ENCODE results near the gene CD274.
"Not testable (repeated sequence)": the region's sequence is repeated elsewhere in the genome, so short reads cannot be mapped to it uniquely, and the experiment has no call there.

Gene CD274

GRCh38 chr9:5468850-5469249 lies 18.5 kb downstream of the CD274 start:
- DNase-seq = no peak

DNA sequence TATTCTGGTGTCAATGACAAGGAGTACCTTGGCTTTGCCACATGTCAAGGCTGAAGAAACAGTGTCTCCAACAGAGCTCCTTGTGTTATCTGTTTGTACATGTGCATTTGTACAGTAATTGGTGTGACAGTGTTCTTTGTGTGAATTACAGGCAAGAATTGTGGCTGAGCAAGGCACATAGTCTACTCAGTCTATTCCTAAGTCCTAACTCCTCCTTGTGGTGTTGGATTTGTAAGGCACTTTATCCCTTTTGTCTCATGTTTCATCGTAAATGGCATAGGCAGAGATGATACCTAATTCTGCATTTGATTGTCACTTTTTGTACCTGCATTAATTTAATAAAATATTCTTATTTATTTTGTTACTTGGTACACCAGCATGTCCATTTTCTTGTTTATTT lies 19.8 kb downstream of the CD274 start:
- DNase-seq = no peak

DNA sequence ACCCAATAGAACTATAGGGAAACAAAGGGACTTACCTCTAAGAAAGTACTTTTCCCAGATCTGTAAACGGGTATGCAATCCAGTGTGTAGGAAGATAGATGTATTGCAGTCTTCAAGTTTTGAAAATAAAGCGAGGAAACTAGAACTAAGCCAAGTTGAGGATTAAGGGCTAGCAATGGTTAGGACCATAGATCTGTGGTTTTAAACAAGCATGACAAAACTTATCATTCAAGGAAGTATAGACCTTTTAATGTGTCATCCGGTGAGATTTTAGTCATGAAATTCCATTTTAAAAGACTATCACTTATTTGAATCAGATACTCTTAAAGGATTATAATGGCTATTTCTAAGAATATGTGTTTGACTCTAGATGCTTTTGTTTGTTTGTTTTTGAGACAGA lies 20.5 kb downstream of the CD274 start:
- DNase-seq = no peak

DNA sequence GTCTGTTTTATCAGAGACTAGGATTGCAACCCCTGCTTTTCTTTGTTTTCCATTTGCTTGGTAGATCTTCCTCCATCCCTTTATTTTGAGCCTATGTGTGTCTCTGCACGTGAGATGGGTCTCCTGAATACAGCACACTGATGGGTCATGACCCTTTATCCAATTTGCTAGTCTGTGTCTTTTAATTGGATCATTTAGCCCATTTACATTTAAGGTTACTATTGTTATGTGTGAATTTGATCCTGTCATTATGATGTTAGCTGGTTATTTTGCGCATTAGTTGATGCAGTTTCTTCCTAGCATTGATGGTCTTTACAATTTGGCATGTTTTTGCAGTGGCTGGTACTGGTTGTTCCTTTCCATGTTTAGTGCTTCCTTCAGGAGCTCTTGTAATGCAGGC lies 25.3 kb downstream of the CD274 start:
- not testable (repeated sequence) for DNase-seq

DNA sequence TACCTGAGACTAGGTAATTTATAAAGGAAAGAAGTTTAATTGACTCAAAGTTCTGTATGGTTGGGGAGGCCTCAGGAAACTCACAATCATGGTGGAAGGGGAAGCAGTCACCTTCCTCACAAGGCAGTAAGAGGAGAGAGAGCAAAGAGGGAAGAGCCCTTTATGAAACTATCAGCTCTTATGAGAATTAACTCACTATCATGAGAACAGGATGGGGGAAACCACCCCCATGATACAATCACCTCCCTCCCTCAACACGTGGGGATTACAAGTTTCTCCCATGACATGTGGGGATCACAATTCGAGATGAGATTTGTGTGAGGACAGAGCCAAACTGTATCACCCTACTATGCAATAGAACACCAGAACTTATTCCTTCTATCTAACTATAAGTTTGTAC lies 27.9 kb downstream of the CD274 start:
- no peak for DNase-seq

- no peak for DNase-seq
These were observed 29.8 kb downstream of the CD274 start for GRCh38 chr9:5479994-5480694.

DNA sequence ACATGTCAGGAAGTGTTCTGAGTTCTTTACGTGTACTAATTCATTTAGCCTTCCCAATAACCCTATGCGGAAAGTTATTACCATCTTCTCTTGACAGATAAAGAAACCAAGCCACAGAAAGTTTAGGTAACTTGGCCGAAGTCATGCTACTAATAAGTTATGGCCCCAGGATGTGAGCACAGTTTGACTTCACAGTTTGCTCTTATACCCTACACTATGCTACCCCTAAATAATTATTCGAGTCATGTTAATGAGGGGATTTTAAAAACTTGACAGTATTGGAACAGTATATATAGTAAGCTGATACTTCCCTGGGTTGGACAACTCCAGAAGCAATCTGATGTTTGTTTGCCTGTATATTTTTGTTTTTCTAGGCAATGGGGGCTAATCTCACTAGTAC lies 30.6 kb downstream of the CD274 start:
- DNase-seq = no peak

DNA sequence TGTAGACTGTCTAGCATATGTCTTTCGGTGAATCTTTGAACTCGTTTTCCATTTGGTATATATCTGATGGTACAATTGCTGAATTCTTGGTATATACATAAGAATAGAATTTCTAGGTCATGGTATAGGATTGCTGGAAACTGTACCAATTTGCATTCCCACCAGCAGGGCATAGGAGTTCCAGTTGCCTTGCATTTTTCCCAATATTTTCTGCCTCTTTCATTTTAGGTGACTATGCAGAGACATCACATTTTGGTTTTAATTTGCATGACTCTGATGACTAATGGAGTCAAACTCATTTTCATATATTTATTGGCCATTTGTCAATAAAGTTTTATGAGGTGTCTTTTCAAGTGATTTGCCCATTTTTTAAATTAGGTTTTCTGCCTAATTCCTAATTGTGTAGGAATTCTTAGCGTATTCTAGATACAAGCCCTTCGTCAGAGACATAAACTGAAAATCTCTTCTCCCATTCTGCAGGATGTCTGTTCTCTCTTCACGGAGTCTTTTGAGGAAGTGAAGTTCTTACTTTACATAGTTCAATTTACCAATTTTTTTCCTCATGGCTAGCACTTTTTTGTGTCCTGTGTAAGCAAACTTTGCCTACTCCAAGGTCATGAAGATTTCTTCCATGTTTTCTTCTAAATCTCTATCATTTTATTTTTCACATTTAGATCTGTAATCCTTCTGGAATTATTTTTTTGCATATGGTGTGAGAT lies 31.1 kb downstream of the CD274 start:
- DNase-seq = no peak

DNA sequence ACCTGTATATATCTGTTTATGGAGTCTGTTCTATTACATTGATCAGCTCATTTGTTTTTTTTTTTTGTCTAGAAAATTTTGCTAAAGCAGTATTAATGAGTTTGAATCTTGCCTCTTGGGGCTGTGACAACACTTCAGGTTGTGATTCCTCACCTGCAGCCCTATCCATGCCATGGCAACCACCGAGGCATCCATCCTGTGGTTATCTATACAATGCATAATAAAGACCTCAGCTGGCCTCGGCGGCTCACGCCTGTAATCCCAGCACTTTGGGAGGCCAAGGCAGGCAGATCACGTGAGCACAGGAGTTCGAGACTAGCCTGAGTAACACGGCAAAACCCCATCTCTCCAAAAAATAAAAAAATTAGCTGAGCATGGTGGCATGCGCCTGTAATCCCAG lies 31.9 kb downstream of the CD274 start:
- no peak for DNase-seq

- no peak for DNase-seq
These were observed 33.0 kb downstream of the CD274 start for GRCh38 chr9:5483306-5483705.

- no peak for DNase-seq
These were observed 35.2 kb downstream of the CD274 start for GRCh38 chr9:5485378-5486085.

DNA sequence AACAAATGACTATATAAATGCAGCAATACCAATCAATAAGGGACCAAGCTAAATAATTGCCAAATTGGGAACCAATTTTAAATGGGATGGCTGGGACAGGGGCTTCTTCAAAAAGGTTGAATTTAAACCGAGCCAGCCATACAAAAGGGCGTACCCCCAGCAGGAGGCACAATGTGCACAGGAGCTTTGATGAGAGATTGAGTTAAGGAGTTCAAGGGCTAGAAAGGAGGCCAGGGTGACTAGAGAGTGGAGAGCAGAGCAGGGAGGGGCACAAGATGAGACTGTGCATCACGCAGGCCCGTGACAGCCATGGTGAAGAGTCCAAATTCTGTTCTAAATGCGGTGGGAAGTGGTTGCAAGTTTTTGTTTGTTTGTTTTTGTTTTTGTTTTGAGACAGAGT lies 36.6 kb downstream of the CD274 start:
- no peak for DNase-seq

DNA sequence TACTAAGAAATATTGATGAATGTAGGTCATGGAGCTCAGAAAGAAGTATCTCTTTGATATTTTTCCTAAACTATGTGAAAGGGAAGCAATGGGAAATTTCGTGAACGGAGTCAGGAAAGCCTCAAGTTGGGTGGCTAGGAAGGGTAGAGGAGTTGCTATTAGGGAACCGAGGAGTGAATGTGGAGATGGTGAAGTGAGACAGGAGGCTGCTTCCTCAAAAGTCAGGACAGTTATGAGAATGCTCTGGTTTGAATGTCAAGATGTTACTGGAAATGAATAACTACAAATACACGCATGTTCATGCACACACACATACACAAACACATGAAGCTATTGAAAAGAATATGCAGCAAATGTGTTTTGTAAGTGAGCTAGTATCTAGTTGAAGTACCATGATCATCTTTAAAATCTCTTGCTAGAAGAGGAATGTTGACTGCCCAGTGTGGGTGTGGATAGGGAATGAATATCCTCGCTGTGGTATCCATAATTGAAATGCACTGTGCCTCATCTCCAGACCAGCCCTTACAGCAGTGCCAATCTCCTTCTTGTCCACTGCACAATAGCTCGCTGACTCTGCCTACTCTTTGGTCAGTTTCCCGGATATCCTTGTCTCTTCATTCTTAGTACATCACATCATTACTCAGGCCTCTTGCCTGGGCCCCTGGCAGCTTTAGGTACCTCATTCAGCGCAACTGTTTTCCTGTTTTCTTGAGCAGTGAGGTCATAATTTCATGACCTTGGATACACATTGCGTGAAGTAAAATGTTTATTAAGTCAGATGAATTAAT lies 38.1 kb downstream of the CD274 start:
- no peak for DNase-seq

DNA sequence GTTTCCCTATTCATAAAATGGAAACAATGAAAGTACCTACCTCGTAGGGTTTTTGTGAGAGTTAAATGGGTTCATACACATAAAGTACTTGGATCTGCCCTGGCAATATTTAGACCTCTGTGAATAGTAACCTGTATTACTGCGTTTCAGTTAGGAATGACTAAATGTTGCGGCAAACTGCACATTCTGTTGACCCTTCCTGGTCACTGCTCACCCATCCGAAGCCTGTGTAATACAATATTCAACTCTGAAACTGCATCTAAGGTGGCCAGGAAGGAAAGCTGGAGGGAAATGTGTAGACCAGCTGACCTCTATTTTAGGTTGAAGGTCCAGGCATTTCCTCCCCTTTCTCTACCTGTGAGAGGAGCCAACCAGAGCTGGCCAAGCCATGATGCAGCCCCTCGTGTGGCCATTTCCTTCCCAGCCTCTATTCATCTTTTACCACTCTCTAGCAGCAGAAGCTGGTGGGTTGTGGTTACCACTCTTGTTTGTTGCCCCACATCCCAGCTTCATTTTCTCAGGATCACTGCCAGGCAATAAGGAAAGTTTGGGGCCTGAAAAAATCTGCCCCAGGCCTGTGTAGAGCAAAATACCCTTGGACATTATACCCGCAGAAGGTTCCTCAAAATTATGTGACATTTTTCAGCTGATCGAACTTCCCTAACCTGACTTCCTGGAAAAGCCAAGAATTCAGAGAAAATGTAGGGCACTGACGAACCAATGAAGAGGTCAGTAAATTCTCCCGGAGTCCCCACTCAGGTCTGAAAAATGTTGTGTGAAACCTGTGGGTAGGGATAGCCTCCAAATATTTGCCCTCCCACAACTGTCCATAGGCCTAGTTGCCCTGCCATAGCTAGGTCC lies 39.5 kb downstream of the CD274 start:
- DNase-seq = no peak

GRCh38 chr9:5492965-5493678 lies 42.8 kb downstream of the CD274 start:
- DNase-seq = no peak

DNA sequence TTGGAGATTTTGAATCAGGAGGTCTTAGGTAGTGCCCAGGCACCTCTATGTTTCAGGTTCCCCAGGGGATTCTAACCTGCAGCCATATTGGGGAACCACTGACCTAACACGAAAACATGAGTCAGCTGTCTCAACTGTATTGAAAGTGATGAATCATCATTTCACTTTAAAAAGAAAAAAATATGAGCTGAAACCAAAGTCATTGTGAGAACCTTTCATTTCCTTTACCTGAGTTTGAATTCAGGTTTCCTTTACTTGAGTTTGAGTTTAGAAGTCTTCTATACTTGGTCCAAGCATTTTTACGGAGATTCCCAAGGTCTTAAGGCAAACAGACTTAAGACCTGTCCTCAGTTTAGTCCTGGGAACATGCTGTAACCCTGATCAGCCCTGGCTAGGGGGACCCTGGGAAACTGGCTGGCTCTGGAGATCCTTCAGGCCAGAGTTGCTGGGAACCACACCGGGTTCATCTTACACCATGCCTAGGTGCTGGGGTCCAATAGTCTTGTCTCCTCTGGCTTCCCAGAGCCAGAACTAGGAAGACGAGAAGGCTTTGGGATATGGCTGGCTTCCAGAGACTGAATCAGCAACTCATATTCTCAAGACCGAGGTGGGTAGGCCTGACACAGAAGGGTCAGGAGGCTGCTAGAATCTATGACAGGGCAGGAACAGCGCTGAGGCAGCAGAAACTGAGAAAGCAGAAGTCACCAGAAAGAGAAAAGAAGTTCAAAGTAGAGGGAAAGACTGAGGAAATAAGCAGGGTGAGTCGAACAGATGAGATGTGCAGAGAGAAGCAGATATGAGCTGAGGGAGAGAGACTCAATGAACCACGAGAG lies 43.6 kb downstream of the CD274 start:
- DNase-seq = no peak

- DNase-seq = not testable (repeated sequence)
These were observed 44.4 kb downstream of the CD274 start for GRCh38 chr9:5494765-5495164.

DNA sequence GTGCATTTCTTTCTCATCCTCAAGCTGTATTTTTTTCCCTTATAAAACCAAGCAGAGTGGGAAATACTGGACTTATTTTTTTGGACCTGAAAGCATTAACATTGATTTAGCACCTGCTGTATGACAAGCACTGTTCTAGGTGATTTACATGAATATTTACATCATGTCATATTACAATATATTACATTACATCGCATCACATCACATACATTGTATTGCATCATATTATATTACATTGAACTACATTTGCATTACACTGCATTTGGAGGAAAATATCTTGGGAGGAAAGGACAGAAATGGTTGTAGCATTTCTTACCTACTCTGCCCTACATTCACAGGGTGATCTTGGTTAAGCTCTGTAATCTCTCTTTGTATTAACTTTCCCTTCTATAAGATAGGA lies 48.8 kb downstream of the CD274 start:
- DNase-seq = no peak

GRCh38 chr9:5499889-5500398 lies 49.6 kb downstream of the CD274 start:
- no peak for DNase-seq

- DNase-seq = no peak
These were observed 50.3 kb downstream of the CD274 start for GRCh38 chr9:5500441-5501235.

Measured in NCI-H2171 treated with DMSO at 0.1 percent for 48 hours (cell line).